Activated T-cell treated with anti-CD3 and anti-CD28 coated beads for 1 hour (primary cell): Measurements from ENCODE around the gene NOS1AP.

Source experiments
- DNase-seq: peaks from one replicate; pipeline ENCODE4 v3.0.0-alpha.2; 2020; ENCODE audit warnings: low read depth

The NOS1AP gene

GRCh38 chr1:162300057-162300917 is 230.8 kb downstream of the NOS1AP start:
- DNase-seq, result no peak

- DNase-seq, result no peak
These were observed 232.2 kb downstream of the NOS1AP start for GRCh38 chr1:162301696-162302095.

GRCh38 chr1:162302306-162303003 is 233.0 kb downstream of the NOS1AP start:
- no peak for DNase-seq

DNA sequence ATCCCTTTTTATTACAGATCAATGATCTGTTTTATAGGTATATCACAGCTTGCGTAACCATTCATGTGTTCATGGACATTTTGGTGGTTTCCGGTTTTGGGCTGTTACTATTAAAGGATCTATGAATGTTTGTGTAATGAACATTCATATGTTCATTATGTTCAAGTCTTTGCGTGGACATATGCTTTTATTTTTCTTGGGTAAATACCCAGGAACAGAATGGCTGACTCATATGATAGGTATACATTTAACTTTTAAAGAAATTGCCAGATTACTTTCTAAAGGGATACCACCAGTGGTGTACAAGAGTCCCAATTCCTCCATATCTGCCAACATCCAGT is 233.5 kb downstream of the NOS1AP start:
- DNase-seq, result no peak

- DNase-seq, result no peak
These were observed 235.2 kb downstream of the NOS1AP start for GRCh38 chr1:162304736-162305135.

DNA sequence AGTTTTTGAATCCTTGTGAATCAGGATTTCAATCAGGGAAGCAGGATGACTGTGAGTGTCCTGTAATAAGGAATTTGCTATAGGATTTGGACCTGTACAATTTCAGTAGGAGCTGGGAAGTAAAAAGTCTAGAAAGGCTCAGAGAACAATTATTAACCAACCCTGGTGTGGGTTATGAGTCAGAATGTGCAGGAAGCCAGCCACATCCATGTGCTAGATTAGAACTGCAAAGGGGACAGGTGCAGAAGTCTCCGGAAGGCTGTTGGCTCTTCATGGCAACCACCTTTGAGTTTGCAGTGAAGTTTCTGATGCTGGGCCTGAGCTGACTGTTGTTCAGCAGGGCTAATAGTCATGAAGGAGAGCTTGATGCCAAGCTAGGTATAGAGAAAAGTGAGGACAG is 236.5 kb downstream of the NOS1AP start:
- DNase-seq, result no peak

- no peak for DNase-seq
These were observed 240.8 kb downstream of the NOS1AP start for GRCh38 chr1:162310337-162310736.

DNA sequence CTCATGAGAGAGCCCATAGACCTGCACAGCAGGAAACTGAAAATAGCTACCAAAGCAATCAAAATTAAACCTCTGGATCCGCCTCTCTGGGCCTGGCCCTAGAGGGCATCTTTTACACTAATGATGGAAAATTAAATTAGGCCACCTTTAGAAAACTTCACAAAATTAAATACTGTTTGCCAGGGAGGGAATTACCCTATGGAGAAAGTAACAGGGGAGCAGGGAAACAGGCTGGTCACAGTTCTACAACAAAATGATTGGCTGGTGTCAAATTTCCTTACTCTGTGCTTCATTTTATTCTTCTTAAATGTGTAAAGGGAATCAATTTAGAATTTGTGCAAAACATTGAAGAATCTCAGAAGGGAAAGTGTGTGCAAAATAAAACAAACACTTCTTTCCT is 244.7 kb downstream of the NOS1AP start:
- no peak for DNase-seq

GRCh38 chr1:162315673-162316072 is 246.2 kb downstream of the NOS1AP start:
- no peak for DNase-seq

GRCh38 chr1:162316187-162316586 is 246.7 kb downstream of the NOS1AP start:
- DNase-seq, result no peak

DNA sequence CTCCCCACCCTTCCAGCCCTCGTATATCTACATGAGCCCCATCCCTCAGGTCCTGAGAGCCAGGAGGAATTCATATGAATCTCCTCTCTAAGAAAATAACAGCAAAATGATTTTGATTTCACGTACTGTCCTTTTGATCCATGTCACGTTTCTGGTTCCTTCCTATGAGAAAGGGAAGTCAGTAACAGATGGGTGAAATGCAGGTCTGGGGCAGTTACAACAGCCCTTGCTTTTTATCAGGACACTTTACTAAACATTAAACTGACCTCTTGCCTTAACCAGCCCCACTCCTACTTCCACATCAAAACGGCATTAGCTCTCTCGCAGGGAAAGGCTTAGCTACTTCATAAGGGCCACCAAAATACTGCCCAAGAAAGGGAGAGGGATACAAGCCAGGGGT is 248.1 kb downstream of the NOS1AP start:
- no peak for DNase-seq

GRCh38 chr1:162319493-162320175 is 250.1 kb downstream of the NOS1AP start:
- DNase-seq, result no peak

DNA sequence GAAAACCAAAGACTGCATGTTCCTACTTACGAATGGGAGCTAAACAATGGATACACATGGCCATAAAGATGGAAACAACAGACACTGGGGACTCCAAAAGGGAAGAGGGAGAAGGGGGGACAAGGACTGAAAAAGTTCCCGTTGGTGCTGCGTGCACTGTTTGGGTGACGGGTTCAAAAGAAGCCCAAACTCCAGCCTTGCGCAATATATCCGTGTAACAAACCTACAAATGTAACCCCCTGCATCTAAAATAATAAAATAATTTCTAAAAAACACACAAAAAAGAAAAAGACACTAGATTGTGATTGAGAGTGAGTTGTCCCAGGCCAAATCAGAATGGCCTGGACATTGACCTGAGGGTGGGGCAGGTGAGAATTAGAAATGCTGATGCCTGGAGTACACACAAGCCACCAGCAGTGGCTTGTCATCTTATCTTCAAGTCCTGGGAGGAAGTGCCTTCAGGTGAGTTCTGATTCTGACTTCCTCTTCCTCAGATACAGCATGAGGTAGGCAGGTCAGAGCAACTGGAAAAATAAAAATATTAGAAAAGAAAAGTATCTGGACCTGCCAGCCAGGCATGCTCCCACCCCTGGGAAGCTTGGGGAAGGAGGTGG is 252.4 kb downstream of the NOS1AP start:
- no peak for DNase-seq

DNA sequence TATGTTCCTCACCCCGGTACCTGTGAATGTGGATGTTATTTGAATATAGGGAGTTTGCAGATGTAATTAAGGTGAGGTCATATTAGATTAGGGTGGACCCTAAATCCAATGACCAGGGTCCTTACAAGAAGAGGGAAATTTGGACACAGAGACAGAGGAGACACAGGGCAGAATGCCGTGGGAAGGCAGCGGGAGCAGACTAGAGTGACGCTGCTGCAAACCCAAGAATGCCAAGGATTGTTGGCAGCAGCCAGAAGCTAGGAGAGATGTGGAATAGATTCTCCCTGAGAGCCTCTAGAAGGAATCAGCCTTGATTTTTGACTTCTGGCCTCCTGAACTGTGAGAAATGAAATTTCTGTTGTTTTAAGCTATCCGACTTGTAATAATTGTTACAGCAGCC is 253.5 kb downstream of the NOS1AP start:
- DNase-seq, result no peak

DNA sequence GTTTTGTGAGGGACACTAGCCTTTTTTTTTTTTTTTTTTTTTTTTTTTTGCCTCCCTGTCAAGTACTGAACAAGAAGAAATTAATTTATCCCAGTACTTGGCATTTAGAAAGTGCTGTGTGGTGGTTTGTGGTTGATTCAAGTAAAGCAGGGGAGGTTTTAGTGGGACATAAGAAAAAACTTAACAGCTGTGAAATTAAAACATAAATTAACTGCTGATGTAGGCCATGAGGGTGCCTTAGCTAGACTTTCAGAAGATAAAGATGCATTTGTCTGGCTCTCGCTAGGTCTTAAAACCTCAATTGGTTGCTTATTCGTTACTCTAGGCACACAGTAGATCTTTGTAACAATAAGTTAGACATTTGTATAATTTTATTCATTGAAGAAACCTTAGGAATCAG is 254.9 kb downstream of the NOS1AP start:
- DNase-seq, result no peak

DNA sequence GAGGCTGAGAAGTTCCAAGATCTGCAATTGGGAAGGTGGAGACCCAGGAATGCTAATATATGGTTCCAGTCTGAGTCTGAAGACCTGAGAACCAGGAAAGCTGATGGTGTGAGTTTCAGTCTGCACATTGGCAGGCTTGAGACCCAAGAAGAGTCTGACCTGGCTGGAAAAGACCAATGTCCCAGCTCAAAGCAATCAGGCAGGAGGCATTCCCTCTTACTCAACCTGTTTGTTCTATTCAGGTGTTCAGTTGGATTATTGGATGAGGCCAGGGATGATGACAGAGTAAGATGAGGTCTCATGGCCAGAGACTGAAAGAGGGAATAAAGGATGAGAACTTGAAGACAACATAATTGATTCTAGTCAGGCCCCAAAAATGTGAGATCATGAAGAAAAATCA is 257.1 kb downstream of the NOS1AP start:
- DNase-seq, result no peak

DNA sequence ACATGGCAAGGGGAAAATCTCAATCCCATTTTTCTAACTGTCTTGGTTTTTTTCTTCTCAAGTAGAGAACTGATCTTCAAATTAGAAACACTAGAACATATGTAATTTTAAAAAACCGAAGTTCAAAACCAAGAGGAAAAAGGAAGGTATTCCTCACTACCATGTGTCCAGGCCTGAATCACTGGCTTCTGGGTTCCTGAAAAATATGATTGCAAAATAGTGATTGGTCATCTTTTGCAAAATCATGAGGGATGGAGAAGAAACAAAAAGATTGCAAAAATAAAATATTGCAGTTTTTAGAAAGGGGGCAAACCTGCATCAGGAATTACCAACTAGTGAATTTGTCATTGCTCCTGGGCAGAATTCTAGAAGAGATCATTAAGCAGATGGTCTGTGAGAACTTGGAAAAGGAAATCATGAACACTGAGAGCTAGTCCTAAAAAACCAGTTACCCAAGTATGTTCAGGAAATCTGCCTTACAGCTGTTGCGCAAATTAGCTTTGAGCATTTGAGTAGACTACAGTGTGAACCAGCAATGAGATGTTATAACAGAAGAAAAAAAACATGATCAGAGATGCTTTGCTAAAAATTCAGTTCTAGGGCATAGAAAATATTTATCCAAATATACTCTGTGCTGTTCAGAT is 257.8 kb downstream of the NOS1AP start:
- DNase-seq, result no peak

GRCh38 chr1:162327788-162328165 is 258.3 kb downstream of the NOS1AP start:
- no peak for DNase-seq

DNA sequence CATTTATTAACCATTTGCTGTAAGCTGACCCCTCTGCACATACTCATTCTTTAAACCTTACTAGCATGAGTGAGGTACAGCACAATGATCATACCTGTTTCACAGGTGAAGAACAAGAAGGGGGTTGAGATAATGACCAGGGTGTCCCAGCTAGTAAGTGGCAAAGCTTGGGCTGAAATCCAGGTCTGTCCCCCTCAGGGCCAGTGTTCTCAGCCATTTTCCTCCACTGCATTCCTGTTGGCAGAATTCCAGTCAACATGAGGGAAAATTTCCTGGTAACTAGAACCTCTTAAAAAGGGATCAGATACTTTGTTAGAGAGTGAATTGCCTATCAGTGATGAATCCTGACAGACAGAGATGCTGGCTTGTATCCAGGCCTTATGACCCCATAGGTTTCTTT is 259.0 kb downstream of the NOS1AP start:
- no peak for DNase-seq

DNA sequence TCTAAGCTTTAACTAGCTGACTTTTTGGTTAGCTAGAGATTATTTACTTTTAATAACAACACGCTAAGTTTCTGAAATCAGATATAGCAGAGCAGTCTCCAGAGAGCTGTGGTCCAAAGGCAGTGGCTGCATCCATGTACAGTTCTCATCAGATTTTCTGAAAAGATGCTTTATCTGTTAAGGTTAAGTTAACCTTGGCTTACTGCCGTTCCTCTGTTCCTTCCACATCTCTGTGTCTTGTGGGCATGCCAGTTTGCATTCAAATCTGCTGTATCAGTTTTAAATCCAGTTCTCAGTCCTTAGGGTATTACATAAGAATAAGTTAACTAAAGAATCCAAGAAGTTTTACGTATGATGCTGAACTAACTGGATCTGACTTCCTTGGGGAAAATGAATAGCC is 260.3 kb downstream of the NOS1AP start:
- DNase-seq, result no peak

- DNase-seq, result no peak
These were observed 264.5 kb downstream of the NOS1AP start for GRCh38 chr1:162333991-162334390.

DNA sequence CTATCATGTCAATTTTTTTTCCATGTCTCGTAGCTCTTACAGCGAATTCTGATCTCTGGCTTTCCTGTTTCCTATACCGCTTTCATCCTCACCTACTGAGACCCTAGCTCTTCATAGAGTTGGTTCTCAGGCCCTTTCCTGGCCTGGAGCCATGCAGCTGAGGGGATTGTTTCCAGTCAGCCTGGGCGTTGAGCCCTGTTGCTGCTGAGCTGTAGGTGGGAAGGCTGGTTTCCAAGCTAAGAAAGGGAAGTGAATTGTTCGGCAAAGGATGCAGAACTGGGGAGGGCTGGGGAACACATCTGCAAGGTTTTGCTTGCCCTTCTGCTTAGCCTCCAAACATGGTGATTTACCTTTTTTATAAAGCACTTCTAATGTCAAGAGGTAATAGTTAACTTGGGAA is 265.6 kb downstream of the NOS1AP start:
- no peak for DNase-seq
